NCI-H2107 treated with DMSO at 0.1 percent for 48 hours (cell line): Measurements from ENCODE around the gene ADAMTS3.

ENCODE experiments used
- DNase-seq: peaks from one replicate; lab custom pipeline; 2025; ENCODE audit not compliant: unreplicated experiment; lab: John Stamatoyannopoulos, UW

ADAMTS3 gene

DNA sequence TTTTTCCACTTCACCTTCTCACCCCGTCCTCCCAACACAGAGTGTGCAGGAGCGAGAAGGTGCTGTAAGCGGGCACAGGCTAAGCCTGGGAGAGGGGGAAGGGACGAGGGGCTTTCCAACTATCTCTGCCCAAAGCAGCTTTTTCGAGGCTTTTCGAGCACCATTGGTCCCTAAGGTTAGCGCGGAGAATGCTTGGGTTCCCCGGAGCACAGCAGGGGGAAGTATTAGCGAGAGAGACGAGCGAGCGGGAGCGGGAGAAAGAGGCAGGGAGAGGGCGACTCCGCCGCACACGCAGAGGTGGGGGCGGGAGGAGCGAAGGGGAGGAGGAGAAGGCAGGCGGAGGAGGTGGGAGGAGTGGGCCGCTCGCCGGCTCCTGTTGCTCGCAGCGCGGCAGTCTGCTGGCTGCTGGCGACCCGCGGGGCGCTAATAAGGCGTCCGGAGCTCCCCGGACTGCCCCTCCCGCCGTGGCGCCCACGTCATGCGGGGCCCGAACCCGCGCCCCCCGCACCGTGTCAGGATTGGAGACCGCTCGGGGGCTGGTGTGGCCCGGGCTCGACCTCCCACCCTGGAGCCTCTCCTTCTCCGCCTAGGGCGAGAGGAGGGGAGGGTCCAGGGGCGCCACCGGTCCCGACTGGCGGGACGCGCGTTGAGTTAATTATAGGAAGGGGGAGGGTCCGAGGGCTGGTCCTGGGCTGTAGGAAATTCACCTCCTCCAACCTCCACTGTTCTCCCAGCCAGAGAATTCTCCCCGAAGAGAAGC, at the start of gene ADAMTS3:
Gene ADAMTS3, minus strand, starts transcription at position 263 of the 760 bp plus-strand sequence. CDS start 459 bp downstream, outside the sequence.
- no peak for DNase-seq

DNA sequence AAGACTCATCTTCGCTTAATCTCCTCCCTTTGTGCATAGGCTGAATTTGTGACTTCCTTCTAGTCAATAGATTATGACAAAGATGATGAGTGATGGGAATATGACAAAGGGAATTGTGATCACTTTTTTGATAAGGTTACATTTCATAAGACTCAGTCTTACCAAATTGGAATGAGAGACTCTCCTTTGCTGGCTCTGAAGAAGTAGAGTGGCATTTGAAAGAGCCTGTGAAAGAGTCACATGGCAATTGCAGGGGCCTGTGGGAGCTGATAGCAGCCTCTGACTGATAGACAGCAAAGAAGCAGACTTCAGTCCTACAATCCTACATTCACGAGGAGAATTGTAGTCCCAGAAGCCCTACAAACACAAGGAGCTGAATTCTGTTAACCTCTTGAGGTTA, 44.9 kb upstream of the ADAMTS3 start:
- DNase-seq = no peak

DNA sequence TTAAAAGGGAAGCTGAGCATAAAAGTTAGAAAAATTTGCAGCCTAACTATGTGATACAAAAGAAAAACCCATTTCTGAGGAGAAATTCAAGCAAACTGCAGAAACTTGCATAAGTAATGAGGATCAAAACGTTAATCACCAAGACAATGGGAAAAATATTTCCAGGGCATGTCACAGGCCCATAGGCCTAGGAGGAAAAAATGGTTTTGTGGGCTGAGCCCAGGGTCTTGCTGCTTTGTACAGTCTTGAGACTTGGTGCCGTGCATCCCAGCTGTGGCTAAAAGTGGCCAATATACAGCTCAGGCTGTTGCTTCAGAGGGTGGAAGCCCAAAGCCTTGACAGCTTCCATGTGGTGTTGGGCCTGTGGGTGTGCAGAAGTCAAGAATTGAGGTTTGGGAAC, 37.7 kb upstream of the ADAMTS3 start:
- DNase-seq = no peak

DNA sequence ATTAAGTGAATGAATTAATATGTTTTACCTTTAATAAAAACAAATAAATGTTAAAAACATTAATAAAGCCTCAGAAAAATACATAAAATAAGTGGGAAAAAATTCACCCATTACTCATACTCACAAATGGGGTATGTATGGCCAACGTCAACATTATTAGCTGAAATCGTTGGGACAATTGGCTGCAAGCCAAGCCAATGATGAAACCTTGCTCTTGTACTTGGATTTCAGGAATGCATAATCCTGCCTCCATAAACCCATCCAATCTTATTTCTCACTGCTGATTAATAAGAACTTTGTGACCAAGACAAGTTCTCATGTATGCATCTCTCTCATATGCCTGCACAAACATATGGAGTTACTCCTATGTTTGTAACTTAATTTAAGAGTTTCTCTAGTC, 35.3 kb upstream of the ADAMTS3 start:
- DNase-seq = no peak

DNA sequence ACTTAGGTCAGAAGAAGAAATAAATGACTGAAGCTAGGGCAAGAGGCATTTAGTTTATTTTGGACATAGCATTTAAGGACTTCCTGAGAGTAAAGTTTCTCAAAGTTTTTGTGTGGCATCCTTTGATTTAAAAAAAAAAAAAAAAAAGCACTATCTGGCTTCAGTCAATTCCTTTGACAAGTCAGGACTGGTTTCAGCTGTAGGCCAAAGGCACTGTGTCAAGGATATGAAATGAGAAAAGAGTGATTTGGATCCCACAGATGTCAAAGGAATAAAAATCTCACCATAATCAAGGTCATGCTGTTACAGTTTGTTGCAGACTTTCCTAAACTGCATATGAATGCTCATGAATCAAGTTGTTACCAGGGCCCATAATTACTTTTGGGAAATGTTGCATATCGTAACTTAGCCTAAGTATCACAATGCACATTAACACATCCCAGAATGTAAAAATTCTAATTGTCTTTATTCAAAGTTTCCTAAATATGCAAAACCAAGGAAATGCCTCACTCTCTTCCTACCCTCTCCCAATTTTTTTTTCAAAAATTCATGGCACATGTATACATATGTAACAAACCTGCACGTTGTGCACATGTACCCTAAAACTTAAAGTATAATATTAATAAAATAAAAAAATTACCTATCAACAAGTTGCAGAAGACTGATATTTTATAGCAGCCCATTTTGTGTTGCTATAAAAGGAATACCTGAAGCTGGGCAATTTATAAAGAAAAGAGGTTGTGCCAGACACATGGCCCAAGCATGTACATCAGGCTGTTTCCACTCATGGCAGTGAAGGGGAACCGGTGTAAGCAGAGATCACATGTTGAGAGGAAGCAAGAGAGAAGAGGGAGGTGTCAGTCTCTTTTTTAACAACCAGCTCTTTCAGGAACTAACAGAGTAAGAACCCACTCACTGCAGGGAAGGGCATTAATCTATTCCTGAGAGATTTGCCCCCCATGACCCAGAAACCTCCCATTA, 33.7 kb upstream of the ADAMTS3 start:
- DNase-seq = no peak

DNA sequence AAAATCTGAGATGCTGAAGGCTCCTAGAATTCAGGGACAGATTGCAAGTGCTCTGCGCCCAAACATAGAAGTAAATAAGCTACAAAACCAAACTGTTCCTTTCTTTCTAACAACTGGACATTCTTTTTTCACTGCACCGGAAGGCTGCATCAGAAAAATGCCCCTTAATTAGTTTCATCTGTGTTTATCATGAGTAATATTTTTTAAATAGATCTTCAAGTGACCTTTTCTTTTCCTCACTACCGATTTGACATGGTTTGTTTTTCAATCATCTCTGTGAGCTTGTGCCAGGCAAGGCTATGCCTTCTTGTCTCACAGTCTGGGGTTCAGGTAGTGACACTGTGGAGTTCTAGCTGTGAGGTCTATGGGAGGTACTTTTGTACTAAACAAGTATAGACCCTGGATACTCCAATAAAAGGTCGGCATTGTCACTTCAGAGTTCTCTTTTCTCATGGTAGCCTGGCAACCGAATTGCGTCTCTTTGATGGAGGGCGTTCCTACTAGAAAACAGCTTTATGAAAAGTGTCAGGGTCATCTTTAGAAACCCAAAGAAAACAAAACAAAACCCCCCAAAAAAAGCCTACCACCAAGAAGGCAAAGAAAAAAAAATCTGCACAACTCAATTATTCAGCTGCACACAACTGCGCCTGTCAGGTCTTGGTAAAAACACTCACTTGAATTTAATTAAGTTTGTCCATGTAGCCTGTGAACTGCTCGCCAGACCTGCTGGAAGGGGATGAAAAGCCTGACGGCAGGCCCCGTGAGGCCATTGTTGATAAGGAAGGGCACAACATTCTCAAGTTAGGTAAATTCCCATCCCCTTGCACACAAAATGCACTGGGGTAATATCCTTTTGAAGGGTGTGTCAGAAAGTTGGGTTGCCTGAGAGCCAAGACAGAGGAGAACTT, 22.8 kb upstream of the ADAMTS3 start:
- no peak for DNase-seq

DNA sequence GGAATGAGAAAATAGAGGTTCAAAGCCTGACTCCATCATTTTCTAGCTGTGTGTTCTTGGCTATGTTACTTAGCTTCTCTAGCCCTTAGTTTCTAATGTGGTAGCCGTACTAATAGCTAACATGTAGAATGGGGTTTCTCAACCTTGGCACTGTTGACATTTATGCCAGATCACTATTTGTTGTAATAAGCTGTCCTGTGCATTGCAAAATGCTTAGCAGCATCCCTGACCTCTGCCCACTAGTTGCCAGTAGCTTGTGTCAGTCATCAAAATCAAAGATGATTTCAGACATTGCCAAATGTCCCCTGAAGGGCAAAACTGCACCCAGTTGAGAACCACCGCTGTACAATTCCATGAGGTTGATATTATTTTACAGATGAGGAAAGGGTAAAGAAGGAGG, 18.3 kb upstream of the ADAMTS3 start:
- no peak for DNase-seq

DNA sequence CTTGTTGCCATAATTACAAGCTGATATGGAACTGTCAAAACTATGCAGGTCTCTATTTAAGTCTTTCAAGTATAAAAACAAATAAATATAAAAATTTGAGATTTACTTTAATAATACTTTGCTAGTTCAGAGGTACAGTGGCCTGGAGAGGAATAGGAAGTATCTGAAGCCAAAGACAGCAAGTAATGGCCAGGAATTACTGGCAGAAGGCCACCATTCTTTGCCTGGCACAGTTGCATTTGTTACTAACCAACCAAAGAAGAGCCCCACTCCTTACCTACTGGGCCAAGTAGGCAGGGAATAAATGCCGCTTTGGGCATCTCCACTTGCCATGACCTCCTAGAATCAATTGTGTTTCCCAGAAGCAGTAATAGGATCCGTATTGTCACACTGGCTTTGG, 13.8 kb upstream of the ADAMTS3 start:
- no peak for DNase-seq

DNA sequence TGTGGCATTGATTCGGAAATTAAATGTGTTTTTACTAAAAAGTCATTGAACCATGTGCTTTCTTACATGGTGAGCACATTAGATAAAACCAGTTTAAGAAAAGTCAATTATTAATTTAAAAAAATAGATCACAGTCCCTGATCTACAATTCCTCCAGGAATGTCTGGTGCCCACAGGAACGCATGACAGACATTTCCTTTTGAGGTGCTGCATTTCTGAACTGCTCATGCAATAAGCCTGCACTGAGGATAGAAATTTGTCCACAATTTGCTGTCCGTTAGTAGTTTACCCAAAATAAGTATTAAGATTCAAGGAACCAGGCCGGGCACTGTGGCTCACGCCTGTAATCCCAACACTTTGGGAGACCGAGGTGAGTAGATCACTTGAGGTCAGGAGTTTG, 8.2 kb upstream of the ADAMTS3 start:
- no peak for DNase-seq

DNA sequence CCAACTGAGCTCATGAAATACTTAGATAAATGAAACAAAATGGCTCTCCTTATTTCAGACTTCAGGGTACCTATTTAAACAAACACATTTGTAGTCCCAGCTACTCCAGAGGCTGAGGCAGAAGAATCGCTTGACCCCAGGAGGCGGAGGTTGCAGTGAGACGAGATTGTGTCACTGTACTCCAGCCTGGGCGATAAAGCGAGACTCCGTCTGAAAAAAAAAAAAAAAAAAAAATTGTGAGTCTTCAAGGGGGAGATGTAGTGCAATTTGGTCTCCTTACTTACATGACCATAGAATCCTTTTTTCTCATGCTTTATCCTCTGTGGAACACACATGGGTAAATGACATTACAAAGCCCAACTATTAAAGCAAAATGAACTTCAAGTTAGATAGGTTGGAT, 2.3 kb upstream of the ADAMTS3 start:
- no peak for DNase-seq

DNA sequence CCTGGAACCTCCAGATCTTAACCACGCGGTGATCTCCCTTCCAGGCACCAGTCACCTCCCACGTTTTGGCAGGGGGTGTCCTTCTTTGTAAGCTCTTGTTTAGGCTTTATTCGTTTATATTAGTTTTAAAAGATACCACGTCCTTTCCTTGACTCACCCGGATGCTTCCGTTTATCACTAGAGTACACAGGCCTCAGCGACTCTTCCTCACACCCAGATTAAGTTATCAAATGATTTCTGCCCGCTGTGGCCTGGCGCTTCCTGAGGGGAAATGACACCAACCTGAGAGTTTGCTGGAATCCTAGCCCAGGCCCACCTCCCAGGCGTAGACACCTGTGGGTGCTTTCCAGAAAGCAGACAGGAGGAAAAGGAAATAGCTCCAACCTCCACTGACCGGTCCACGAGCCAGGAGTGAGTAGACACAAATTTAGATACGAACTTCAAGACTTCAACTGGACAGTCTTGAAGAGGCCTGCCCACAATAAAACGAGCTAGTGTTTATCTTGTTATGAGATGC, 756 bp upstream of the ADAMTS3 start:
- DNase-seq = no peak

DNA sequence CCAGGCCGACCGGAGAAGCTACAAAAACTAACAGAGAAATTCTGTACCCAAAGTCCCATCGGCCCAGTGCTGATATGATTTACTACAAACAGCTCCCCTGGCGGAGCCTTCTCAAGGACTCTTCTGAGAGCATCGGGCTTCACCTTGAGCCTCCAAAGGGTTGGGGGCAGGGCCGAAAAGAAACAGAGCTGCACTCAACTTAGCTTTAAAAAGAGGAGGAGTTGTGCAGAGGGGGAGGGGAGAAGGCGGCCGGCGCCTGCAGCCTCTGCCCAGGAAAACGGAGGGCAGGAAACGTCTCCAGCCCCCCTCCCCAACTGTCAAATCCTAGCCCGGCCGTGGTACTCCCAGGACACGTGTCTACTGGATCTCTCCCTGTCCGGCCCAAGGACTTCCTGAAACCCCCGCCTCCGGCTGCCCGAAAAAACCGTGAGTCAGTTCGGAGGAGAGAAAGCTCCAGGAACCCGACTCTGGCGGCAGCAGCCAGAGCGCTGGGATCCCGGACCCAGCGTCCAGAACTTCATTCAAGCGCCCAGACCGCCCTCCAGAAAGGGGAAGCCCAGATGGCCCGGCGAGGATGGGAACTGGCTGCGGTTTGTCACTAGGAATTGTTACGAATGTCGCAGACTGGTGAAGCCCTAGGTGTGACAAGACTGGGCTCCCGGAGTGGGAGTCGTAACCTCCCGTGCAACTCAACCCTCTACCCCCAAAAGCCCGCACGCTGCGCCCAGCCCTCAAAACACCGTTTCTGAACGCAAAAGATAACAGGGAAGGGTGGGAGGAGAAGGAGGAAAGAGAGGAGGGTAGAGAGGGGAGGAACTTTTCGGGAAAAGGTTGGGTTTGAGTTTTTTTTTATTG, 973 bp downstream of the ADAMTS3 start:
- DNase-seq = no peak

DNA sequence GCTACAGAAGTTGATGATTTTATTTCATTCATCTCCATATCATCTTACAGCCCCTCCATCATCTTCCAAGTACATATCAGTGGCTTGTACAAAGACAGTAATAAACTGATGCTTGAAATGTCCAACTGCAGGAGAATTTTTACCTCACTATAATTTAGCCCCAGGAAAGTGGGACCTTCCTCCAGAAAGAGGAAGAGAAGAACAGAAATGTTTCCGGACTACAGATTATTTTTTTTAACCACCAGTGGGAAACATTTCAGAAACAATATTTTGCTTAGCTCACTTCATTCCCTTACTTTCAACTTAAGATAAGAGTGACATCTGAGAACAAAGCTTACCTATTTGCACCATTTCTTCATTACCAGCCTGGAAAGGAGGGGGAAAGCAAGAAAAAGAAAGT, 2.0 kb downstream of the ADAMTS3 start:
- no peak for DNase-seq

DNA sequence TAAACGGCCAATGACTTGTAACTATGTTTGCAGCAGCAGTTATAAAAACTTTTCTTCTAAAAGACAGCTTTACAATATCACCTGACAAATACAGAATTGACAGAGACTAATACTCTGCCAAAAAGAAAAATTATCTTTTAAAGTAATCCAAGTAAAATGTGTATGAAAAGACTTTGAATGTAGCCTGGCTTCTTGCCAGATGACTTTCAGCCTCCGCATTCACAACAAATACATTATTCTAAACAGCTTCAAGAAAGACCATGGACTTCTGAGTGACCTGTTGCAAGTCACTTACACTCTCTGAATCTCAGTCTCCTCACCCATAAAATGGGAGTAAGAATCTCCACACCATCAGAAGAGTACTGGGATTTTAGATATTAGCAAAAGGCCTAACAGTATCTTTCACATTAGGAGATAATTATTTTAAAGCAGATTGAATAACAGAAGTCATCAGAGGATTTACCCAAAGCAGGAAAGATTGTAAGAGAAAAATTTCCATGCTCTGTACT, 2.5 kb downstream of the ADAMTS3 start:
- no peak for DNase-seq

DNA sequence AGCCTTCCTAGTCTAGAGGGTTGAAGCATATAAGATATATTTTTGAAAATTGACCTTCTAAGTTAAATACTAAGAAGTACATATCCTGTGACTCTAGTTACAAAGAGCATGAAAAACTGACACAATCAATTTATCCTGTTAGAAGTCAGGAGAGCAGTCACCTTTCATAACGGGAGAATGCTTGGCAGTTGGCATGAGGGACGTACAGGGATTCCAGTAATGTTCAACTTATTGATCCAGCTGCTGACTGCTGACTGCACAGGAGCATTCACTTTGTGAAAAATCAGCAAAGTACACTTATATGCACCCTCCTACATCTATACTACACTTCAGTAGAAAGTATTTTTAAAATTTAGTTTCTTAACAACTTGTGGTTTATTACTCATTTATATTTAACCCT, 4.2 kb downstream of the ADAMTS3 start:
- DNase-seq = no peak

DNA sequence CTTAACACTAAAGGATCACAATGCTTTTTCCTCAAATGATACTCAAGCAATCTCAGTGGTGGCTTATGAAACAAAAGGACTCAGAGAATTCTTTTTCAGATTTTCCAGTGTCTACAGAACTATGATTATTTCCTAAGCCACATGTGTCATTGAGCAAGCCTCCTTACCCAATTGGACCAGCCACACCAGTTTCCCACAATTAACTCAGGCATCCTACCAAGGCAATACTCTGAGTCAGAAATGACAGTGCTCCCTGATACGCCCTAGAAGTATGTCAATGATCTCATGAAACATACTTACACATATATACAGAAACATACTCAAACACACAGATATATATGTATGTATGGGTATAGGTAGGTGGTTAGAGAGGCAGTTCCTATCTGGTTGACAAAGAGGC, 4.8 kb downstream of the ADAMTS3 start:
- DNase-seq = no peak

DNA sequence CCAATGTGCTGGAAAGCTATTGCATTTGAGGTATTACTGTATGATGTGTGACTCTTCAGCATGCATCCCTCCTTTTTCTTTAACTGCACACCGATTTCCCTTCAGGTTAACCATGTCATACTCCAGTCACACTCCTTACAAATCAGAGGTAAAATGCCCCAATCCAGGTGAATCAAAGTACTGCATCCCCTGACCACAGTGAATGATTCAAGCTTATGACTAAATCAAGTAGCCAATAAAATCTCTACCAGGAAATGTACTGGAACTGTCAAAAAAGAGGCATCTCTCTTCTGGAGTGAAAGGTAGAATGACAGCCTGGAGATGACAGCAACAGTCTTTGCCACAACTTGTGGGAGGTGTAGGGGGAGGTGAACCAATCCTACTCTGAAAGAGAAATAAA, 10.4 kb downstream of the ADAMTS3 start:
- no peak for DNase-seq

DNA sequence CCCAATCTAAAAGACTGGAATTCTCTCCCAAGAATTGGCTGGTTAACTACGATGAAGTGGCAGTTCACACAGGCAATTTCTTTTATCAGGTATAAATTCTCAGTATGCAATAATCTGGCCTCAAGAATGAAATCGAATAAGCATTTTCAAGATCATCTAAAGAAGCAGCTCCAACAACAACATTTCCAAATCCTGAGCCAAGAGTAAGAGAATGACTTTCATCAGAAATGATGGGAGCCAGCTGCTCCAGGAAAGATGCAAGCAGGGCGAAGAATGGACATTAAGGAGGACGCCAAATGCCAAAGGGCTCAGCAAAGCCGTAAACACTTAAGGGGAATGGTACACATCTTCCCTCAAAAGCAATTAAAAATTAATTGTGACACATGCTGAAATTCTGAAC, 12.0 kb downstream of the ADAMTS3 start:
- DNase-seq = no peak

DNA sequence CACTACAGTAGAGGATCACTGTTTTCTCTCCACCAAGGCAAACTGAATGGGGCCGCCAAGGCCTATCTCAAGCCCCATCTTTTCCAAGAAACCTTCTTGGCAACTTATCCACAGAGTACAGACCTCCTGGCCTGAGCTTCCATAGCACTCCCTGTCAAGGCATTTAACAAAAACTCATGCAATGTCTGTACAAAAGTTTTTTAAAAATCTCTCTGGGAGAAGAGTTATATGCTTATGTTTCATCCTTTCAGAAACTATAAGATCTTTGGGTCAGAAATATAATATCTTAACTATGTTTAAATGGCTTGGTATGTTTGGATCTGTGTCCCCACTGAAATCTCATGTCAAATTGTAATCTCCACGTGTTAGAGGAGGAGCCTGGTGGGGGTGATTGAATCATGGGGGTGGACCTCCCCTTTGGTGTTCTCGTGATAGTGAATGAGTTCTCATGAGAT, 13.6 kb downstream of the ADAMTS3 start:
- no peak for DNase-seq
